GM23338 (cell line): ENCODE data around the gene UNC13C. TPM values are rescaled to one million over a fixed set of nuclear protein-coding genes. Genes with fewer than 3 reads are reported as not detected.

Experiments used
- ATAC-seq: fragments of 200-7000 bp; cut with Tn5 transposase; 3 replicates; pipeline ENCODE4 v1.9.1; 2020
- DNase-seq: peaks from one replicate; pipeline ENCODE4 v3.0.0-alpha.2; 2015; ENCODE audit warnings: low spot score
- H2AFZ ChIP-seq: fragments of 200-600 bp; sonication (generic); 2 replicates; pipeline ENCODE4 v1.8.0; 2016; ENCODE audit warnings: antibody characterized with exemption, mild to moderate bottlenecking, moderate library complexity
- H3F3A ChIP-seq: fragments of 200-600 bp; sonication (generic); replicated peaks from 2 replicates; pipeline ENCODE4 v1.8.0; 2017; ENCODE audit warnings: antibody characterized with exemption, mixed run types, low read depth
- H3K27ac ChIP-seq: fragments of 200-600 bp; sonication (generic); 2 replicates; pipeline ENCODE4 v1.6.1; 2016; ENCODE audit warnings: low read depth
- H3K27me3 ChIP-seq: fragments of 200-600 bp; sonication (generic); 2 replicates; pipeline ENCODE4 v1.8.0; 2016; ENCODE audit warnings: mild to moderate bottlenecking, mixed run types, moderate library complexity; ENCODE audit not compliant: insufficient read depth
- H3K36me3 ChIP-seq: fragments of 200-600 bp; sonication (generic); 2 replicates; pipeline ENCODE4 v1.8.0; 2016; ENCODE audit warnings: mild to moderate bottlenecking; ENCODE audit not compliant: insufficient read depth
- H3K4me1 ChIP-seq: fragments of 200-600 bp; sonication (generic); 2 replicates; pipeline ENCODE4 v1.8.0; 2016; ENCODE audit warnings: mild to moderate bottlenecking, moderate library complexity; ENCODE audit not compliant: insufficient read depth
- H3K4me2 ChIP-seq: fragments of 200-600 bp; sonication (generic); 2 replicates; pipeline ENCODE4 v1.7.1; 2017; ENCODE audit warnings: mixed run types
- H3K4me3 ChIP-seq: fragments of 200-600 bp; sonication (generic); 2 replicates; pipeline ENCODE4 v1.6.1; 2016; ENCODE audit warnings: mixed run types
- H3K79me2 ChIP-seq: fragments of 200-600 bp; sonication (generic); replicated peaks from 2 replicates; pipeline ENCODE4 v1.8.0; 2017; ENCODE audit warnings: mild to moderate bottlenecking; ENCODE audit not compliant: insufficient read depth
- H3K9me2 ChIP-seq: fragments of 200-600 bp; sonication (generic); 2 replicates; pipeline ENCODE4 v1.8.0; 2017; ENCODE audit not compliant: insufficient read depth
- H4K20me1 ChIP-seq: fragments of 200-600 bp; sonication (generic); replicated peaks from 2 replicates; pipeline ENCODE4 v1.8.0; 2017; ENCODE audit warnings: mild to moderate bottlenecking; ENCODE audit not compliant: insufficient read depth
- H3K27ac Mint-ChIP-seq: 2 replicates; pipeline ENCODE4 v1.8.0; 2020; ENCODE audit warnings: inconsistent platforms, mild to moderate bottlenecking, moderate library complexity, mixed read lengths
- H3K27me3 Mint-ChIP-seq: 3 replicates; pipeline ENCODE4 v1.8.0; 2022; ENCODE audit warnings: low read depth, mild to moderate bottlenecking, moderate library complexity, mixed read lengths, inconsistent platforms; ENCODE audit not compliant: insufficient read depth, poor library complexity
- H3K36me3 Mint-ChIP-seq: 3 replicates; pipeline ENCODE4 v1.8.0; 2021; ENCODE audit warnings: low read depth, mild to moderate bottlenecking, inconsistent platforms, moderate library complexity, mixed read lengths
- H3K4me1 Mint-ChIP-seq: 3 replicates; pipeline ENCODE4 v1.8.0; 2020; ENCODE audit warnings: mild to moderate bottlenecking, inconsistent platforms, mixed read lengths
- H3K4me3 Mint-ChIP-seq: 3 replicates; pipeline ENCODE4 v1.8.0; 2021; ENCODE audit warnings: moderate library complexity, mild to moderate bottlenecking, inconsistent platforms, mixed read lengths
- H3K9me3 Mint-ChIP-seq: 3 replicates; pipeline ENCODE4 v1.8.0; 2020; ENCODE audit warnings: moderate library complexity, mild to moderate bottlenecking, inconsistent platforms, mixed read lengths
- CREB1 ChIP-seq: fragments of 250-450 bp; sonication (Bioruptor Pico); IDR thresholded peaks from 2 replicates; pipeline ENCODE4 v1.5.0; 2020; ENCODE audit warnings: low read depth, mild to moderate bottlenecking, moderate library complexity
- EZH2 ChIP-seq: fragments of 200-600 bp; sonication (generic); IDR thresholded peaks from one replicate; pipeline ENCODE4 v1.8.0; 2017; ENCODE audit warnings: antibody characterized with exemption, mild to moderate bottlenecking, low read depth; ENCODE audit not compliant: unreplicated experiment
- EZH2phosphoT487 ChIP-seq: fragments of 200-600 bp; sonication (generic); IDR thresholded peaks from one replicate; pipeline ENCODE4 v1.8.1; 2018; ENCODE audit warnings: antibody characterized with exemption; ENCODE audit not compliant: unreplicated experiment
- JUNB ChIP-seq: IDR thresholded peaks from one replicate; pipeline ENCODE4 v1.6.1; 2016; ENCODE audit warnings: antibody characterized with exemption; ENCODE audit not compliant: unreplicated experiment
- STAT1 ChIP-seq: IDR thresholded peaks from one replicate; pipeline ENCODE4 v1.6.1; 2016; ENCODE audit warnings: antibody characterized with exemption; ENCODE audit not compliant: unreplicated experiment
- ZNF114 ChIP-seq: fragments of 250-450 bp; sonication (Bioruptor Pico); IDR thresholded peaks from 2 replicates; pipeline ENCODE4 v1.5.0; 2020; ENCODE audit warnings: mild to moderate bottlenecking, moderate library complexity
- ZNF462 ChIP-seq: fragments of 250-450 bp; sonication (Bioruptor Pico); IDR thresholded peaks from 2 replicates; pipeline ENCODE4 v1.5.0; 2020; ENCODE audit warnings: mild to moderate bottlenecking, moderate library complexity
- polyA plus RNA-seq: library from polyadenylated mRNA; unstranded; fragments of >200 nt; fragmentation: Nextera tagmentation; extraction: Ambion mirVana; gene quantifications from 2 replicates; pipeline ENCODE4 v1.2.1, GENCODE V29; 2016
- total RNA-seq: library from RNA; depleted of rRNA; stranded (reverse); fragments of >200 nt; shearing (Covaris generic); gene quantifications from 2 replicates; pipeline ENCODE4 v1.2.3, GENCODE V29; 2014
- TF ChIP-seq, protein P1 (sequence below): IDR thresholded peaks from 2 replicates; pipeline ENCODE4 v1.6.1; 2016; ENCODE audit warnings: antibody characterized with exemption
- TF ChIP-seq, protein P2 (sequence below), 2 experiments: fragments of 200-600 bp in 1 of 2; sonication (generic) in 1 of 2; conservative IDR thresholded peaks; 2 replicates each; pipeline versions ENCODE4 v1.5.1 to v1.6.1; 2016 to 2017; ENCODE audit warnings: antibody characterized with exemption in 2 of 2, low read depth in 2 of 2, mild to moderate bottlenecking in 2 of 2, moderate library complexity in 1 of 2

Gene UNC13C
- total and polyA plus RNA-seq, 2 experiments from 2014 or later, result 0.03 TPM; not detected in 1

DNA sequence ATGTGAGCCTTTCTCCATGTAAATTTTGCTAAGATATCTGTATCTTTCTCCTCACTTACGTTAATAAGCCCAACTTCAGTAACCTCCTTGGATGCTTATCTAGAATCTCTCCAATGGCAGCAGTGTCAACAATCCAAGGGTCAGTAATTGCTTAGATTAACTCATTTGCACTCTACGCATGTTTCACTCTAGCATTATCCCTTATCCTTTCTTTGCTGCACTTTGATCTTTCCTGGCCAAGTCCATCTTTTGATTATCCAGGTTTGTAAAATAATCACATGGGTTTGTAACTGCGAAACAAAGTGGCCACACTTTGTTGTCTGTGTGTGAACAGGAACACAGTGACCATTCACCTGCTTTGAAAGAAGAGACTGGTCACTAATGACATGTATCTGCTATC, 640.9 kb downstream of the UNC13C start (continued):
- no peak for TF ChIP-seq ZNF462 (CRISPR knock-in tag)
- no peak for TF ChIP-seq JUNB
- no peak for TF ChIP-seq CREB1 (CRISPR knock-in tag)
- TF ChIP-seq, protein P1, sequence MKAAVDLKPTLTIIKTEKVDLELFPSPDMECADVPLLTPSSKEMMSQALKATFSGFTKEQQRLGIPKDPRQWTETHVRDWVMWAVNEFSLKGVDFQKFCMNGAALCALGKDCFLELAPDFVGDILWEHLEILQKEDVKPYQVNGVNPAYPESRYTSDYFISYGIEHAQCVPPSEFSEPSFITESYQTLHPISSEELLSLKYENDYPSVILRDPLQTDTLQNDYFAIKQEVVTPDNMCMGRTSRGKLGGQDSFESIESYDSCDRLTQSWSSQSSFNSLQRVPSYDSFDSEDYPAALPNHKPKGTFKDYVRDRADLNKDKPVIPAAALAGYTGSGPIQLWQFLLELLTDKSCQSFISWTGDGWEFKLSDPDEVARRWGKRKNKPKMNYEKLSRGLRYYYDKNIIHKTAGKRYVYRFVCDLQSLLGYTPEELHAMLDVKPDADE, result no peak

GRCh38 chr15:54620916-54621315, 642.7 kb downstream of the UNC13C start:
- H3K27ac ChIP-seq, result no peak overlapping the region
- no peak overlapping the region for H3K4me3 Mint-ChIP-seq
- no peaks in the 10 kb centered on the region for H3F3A ChIP-seq
- no peak overlapping the region for H3K4me2 ChIP-seq
- no peaks in the 10 kb centered on the region for H3K36me3 Mint-ChIP-seq
- ATAC-seq (no peak), DNase-seq (no peak)
- H3K27me3 ChIP-seq, result no peaks in the 10 kb centered on the region
- H3K27me3 Mint-ChIP-seq, result no peaks in the 10 kb centered on the region
- H3K27ac Mint-ChIP-seq, result no peak overlapping the region
- H3K4me3 ChIP-seq, result no peak overlapping the region
- H3K4me1 Mint-ChIP-seq, result no peaks in the 10 kb centered on the region
- no peaks in the 10 kb centered on the region for H3K36me3 ChIP-seq
- H3K9me3 Mint-ChIP-seq, result peaks cover 19% of the 10 kb centered on the region; the same call in 2 of the 3 replicates
- H2AFZ ChIP-seq, result no peak overlapping the region
- H3K9me2 ChIP-seq, result no peaks in the 10 kb centered on the region
- no peaks in the 10 kb centered on the region for H3K79me2 ChIP-seq
- no peaks in the 10 kb centered on the region for H4K20me1 ChIP-seq
- H3K4me1 ChIP-seq, result no peaks in the 10 kb centered on the region
- TF ChIP-seq, protein P2, sequence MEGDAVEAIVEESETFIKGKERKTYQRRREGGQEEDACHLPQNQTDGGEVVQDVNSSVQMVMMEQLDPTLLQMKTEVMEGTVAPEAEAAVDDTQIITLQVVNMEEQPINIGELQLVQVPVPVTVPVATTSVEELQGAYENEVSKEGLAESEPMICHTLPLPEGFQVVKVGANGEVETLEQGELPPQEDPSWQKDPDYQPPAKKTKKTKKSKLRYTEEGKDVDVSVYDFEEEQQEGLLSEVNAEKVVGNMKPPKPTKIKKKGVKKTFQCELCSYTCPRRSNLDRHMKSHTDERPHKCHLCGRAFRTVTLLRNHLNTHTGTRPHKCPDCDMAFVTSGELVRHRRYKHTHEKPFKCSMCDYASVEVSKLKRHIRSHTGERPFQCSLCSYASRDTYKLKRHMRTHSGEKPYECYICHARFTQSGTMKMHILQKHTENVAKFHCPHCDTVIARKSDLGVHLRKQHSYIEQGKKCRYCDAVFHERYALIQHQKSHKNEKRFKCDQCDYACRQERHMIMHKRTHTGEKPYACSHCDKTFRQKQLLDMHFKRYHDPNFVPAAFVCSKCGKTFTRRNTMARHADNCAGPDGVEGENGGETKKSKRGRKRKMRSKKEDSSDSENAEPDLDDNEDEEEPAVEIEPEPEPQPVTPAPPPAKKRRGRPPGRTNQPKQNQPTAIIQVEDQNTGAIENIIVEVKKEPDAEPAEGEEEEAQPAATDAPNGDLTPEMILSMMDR (conservative IDR thresholded peaks at IDR 0.05; ENCODE audit: low read depth in 2 of 2), result no peak
- TF ChIP-seq, protein P1, result no peak
- TF ChIP-seq STAT1, result no peak
- TF ChIP-seq ZNF114 (CRISPR knock-in tag), result no peak
- TF ChIP-seq EZH2phosphoT487, result no peak
- TF ChIP-seq EZH2, result no peak
